Measurements from ENCODE around the gene EXOC5.

- no peak for TF ChIP-seq CTCF (IDR thresholded peaks at IDR 0.05; ENCODE audit: low read depth, low read length)
- no peak for TF ChIP-seq EZH2phosphoT487 (IDR thresholded peaks at IDR 0.05; ENCODE audit: low read depth)
These were observed 59.1 kb downstream of the EXOC5 start for GRCh38 chr14:57209561-57209960.

All from OCI-LY3 (cell line).